Left lung (tissue), 10 donors: ENCODE data around the gene APBA2. TPM values are rescaled to one million over a fixed set of nuclear protein-coding genes. Genes with fewer than 3 reads are reported as not detected.

Experiments
- ATAC-seq: fragments of 200-7000 bp; cut with Tn5 transposase; one replicate; pipeline ENCODE4 v1.9.1; 2020; ENCODE audit warnings: moderate library complexity
- DNase-seq, 4 donors: peaks; one replicate each; pipeline ENCODE4 v3.0.0-alpha.2; 2013 to 2020
- H3K27ac ChIP-seq, 2 donors: fragments of 200-600 bp; sonication (generic) in 1 of 2; one replicate each; pipeline versions ENCODE4 v1.5.0 to v1.8.0; 2020 to 2021
- H3K27me3 ChIP-seq, 2 donors: fragments of 200-600 bp; sonication (generic) in 1 of 2; one replicate each; pipeline versions ENCODE4 v1.5.0 to v1.8.0; 2020 to 2021
- H3K36me3 ChIP-seq, 2 donors: fragments of 200-600 bp; sonication (generic) in 1 of 2; one replicate each; pipeline versions ENCODE4 v1.5.0 to v1.8.0; 2020 to 2021
- H3K4me1 ChIP-seq, 2 donors: fragments of 200-600 bp; one replicate each; pipeline ENCODE4 v1.8.0; 2021
- H3K4me3 ChIP-seq, 2 donors: fragments of 200-600 bp; sonication (generic) in 1 of 2; one replicate each; pipeline versions ENCODE4 v1.5.0 to v1.8.0; 2020 to 2021; ENCODE audit warnings: mild to moderate bottlenecking in 1 of 2
- H3K9me3 ChIP-seq, 2 donors: fragments of 200-600 bp; sonication (generic) in 1 of 2; one replicate each; pipeline versions ENCODE4 v1.5.0 to v1.8.0; 2020 to 2021
- intact Hi-C, 2 donors: fragments of 100-400 bp; cut with DNase I; formaldehyde crosslinking; loops; one replicate each; pipeline versions ENCODE4 v1.11.2 to v1.14.2; 2022
- polyA plus RNA-seq, 6 donors: library from polyadenylated mRNA; unstranded; fragments of 120-200 nt; gene quantifications; one replicate each; pipeline ENCODE4 v1.2.1, GENCODE V29; 2013; ENCODE audit not compliant: insufficient read length in 6 of 6
- total RNA-seq, 2 donors: library from RNA; stranded (reverse); fragmentation: NEBNext Ultra II Directional; extraction: Animal tissue kit (Norgen Biotek cat#: 25700); gene quantifications; one replicate each; pipeline ENCODE4 v1.2.1, GENCODE V29; 2021
- TF ChIP-seq, protein P1 (sequence below), 2 donors: fragments of 200-600 bp; sonication (generic) in 1 of 2; IDR thresholded peaks; one replicate each; pipeline versions ENCODE4 v1.5.0 to v1.8.0; 2021; ENCODE audit warnings: antibody characterized with exemption in 2 of 2
- donor health status: DM: no; HTN: yes; CAD: no.
- donor health status: DM: no; HTN: no; CAD: no.

Gene APBA2
- total and polyA plus RNA-seq, 8 donors = 3.9 to 18.4 (median 11.1) TPM

DNA sequence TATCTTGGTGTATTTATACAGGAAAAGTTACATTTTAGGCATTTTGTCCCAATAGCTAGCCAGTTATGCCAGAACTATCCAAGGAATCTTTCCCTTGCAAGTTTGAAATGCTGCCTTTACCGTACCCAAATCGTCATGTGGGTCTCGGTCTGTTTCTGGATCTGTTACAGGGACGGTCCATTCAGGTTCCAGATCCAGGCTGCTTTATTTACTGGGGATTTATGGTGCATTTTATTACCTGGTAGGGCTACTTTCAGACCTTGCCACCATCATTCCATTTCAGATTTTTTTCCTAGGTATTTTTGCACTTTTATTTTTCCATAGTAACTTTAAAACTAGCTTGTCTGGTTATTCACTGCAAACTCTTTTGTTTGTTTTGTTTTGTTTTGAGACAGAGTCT is 197.4 kb downstream of the APBA2 start:
- Histone ChIP-seq H3K4me1 (no peaks in the 10 kb centered on the region), H3K36me3 (no peaks in the 10 kb centered on the region), H3K27ac (no peak overlapping the region), H3K9me3 (peaks cover 0 to 6% of the 10 kb centered on the region in 2 donors), H3K4me3 (no peak overlapping the region), H3K27me3 (no peaks in the 10 kb centered on the region)
- TF ChIP-seq, protein P1, sequence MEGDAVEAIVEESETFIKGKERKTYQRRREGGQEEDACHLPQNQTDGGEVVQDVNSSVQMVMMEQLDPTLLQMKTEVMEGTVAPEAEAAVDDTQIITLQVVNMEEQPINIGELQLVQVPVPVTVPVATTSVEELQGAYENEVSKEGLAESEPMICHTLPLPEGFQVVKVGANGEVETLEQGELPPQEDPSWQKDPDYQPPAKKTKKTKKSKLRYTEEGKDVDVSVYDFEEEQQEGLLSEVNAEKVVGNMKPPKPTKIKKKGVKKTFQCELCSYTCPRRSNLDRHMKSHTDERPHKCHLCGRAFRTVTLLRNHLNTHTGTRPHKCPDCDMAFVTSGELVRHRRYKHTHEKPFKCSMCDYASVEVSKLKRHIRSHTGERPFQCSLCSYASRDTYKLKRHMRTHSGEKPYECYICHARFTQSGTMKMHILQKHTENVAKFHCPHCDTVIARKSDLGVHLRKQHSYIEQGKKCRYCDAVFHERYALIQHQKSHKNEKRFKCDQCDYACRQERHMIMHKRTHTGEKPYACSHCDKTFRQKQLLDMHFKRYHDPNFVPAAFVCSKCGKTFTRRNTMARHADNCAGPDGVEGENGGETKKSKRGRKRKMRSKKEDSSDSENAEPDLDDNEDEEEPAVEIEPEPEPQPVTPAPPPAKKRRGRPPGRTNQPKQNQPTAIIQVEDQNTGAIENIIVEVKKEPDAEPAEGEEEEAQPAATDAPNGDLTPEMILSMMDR (IDR thresholded peaks at IDR 0.05) = no peak
- DNase-seq (no peak), ATAC-seq (no peak)
- intact Hi-C loops = no loop called here

DNA sequence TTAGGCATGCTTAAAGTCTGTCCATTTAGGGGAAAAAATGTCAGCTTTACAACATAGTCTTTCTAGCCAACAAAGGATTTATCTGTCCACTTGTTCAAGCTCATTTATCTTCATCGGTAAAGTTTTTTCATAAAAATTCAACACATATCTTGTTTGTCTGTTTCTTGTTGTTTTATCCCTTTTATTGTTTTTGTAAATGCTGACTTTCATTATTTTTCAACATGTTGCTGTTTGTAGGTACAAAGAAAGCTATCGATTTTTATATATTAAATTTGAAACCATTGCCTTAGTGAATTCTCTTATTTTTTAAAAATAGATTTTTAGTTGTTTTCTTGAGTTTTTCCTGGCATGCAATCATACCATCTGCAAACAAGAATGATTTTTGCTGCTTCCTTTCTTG is 198.1 kb downstream of the APBA2 start:
- ATAC-seq (no peak), DNase-seq (no peak)
- intact Hi-C loops = no loop called here
- TF ChIP-seq, protein P1 (IDR thresholded peaks at IDR 0.05) = no peak
- Histone ChIP-seq H3K36me3 (no peaks in the 10 kb centered on the region), H3K9me3 (peaks cover 0 to 6% of the 10 kb centered on the region in 2 donors), H3K4me3 (no peak overlapping the region), H3K27me3 (no peaks in the 10 kb centered on the region), H3K4me1 (no peaks in the 10 kb centered on the region), H3K27ac (no peak overlapping the region)

DNA sequence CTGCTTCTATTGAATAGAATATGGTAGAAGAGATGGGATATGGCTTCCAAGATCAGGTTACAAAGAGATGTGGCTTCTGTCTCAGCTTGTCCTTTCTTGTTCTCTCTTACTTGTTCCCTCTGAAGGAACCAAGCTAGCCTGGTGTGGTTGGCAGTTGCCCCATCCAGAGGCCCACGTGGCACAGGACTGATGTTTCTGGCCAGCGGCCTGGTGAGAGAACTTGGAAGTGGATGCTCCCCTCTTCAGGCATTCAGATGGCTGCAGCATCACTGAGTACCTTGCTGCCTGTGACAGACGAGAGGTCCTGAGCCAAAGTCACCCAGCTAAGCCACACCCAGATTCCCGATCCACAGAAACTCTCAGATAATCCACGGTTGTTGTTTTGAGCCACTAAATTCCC is 200.2 kb downstream of the APBA2 start:
- no peaks in the 10 kb centered on the region for H3K27me3 ChIP-seq
- DNase-seq (no peak), ATAC-seq (no peak)
- H3K9me3 ChIP-seq = peaks cover 0 to 6% of the 10 kb centered on the region in 2 donors
- TF ChIP-seq, protein P1 (IDR thresholded peaks at IDR 0.05) = no peak
- H3K4me1 ChIP-seq = no peaks in the 10 kb centered on the region
- H3K36me3 ChIP-seq = no peaks in the 10 kb centered on the region
- no peak overlapping the region for H3K27ac ChIP-seq
- intact Hi-C loops = no loop called here
- H3K4me3 ChIP-seq = no peak overlapping the region

DNA sequence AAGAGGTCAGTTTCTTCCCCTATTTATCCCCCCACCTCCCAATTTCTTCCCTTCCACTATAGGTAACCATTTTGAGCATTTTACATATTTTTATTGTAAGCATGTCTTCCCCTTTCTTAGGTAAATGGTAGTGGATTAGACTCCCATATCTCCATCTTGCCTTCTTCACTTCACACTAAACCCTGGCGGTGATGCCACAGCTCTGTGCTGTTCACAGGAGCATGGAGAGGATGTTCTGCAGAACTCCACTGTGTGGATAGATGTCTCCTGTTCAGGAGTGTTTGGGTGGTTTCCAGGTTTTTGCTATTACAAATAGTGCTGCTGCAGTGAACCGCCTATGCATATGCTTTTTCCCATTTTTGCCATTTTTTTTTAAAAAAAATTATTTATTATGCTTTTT is 201.1 kb downstream of the APBA2 start:
- Histone ChIP-seq H3K27ac (no peak overlapping the region), H3K4me3 (no peak overlapping the region), H3K4me1 (no peaks in the 10 kb centered on the region), H3K9me3 (peaks cover 0 to 6% of the 10 kb centered on the region in 2 donors), H3K27me3 (no peaks in the 10 kb centered on the region), H3K36me3 (no peaks in the 10 kb centered on the region)
- ATAC-seq (no peak), DNase-seq (no peak)
- TF ChIP-seq, protein P1 (IDR thresholded peaks at IDR 0.05) = no peak
- intact Hi-C loops = no loop called here

DNA sequence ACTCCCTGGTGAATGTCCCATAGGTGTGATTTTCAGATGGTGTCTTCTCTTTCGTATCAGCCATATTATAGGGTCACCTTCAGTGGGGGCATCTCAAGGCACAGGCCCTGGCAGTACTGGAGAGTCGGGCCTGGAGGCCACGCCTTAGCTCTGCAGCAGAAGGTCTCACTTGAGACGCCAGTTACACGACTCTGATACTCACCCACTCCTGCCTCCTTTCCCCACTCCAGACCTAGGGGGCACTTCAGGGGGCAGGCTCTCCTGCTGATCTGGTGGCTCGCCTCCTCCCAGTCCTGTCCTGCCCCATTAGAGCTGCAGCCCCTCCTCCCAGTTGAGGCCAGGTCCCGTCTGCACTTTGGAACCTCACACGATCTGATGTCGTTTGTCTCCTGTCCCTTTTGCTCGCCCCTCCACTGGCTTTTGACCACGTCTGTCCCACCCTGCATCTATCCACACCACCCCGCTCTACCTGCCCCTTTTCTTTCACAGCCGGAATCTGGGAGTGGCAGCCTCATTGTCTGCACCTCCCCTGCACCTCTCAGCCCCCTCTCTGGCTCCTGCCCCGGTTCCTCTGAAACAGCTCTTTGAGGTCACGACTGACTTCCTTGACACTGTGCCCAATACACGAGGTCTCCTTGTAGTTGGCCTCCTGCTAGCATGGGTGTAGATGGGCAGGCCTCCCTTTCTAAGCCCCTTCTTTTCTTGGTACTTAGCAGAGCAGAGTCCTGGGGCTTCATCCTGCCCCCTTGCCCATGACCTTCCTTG is 201.9 kb downstream of the APBA2 start:
- intact Hi-C loops = no loop called here
- no peak for ATAC-seq
- Histone ChIP-seq H3K9me3 (peaks cover 0 to 6% of the 10 kb centered on the region in 2 donors), H3K36me3 (no peaks in the 10 kb centered on the region), H3K27me3 (no peaks in the 10 kb centered on the region), H3K27ac (no peak overlapping the region), H3K4me3 (no peak overlapping the region), H3K4me1 (no peaks in the 10 kb centered on the region)
- TF ChIP-seq, protein P1 (IDR thresholded peaks at IDR 0.05) = no peak
- DNase-seq = no peak
